H1 (cell line): ENCODE data around the gene OSCAR. TPM values are rescaled to one million over a fixed set of nuclear protein-coding genes. Genes with fewer than 3 reads are reported as not detected.
A peak's percentile ranks its signal among the peaks of the same experiment; 100 is the strongest.

ENCODE experiments used
- ASH2L ChIP-seq: fragments of 200-600, 300-600 bp; sonication (generic); IDR thresholded peaks from one replicate; pipeline ENCODE4 v1.7.1; 2017; ENCODE audit warnings: low read length
- BCL11A ChIP-seq, 2 experiments: IDR thresholded peaks; one replicate each; pipeline ENCODE4 v1.6.1; 2011; ENCODE audit warnings: low read depth in 2 of 2, low read length in 2 of 2, mild to moderate bottlenecking in 2 of 2
- CEBPB ChIP-seq: IDR thresholded peaks from 2 replicates; pipeline ENCODE4 v1.6.1; 2012; ENCODE audit warnings: low read depth, low read length
- EP300 ChIP-seq, 2 experiments: IDR thresholded peaks; 1 replicate in 1 of 2; 2 replicates in 1 of 2; pipeline ENCODE4 v1.6.1; 2011 to 2012; ENCODE audit warnings: low read depth in 2 of 2, low read length in 2 of 2, mild to moderate bottlenecking in 2 of 2, borderline replicate concordance in 1 of 2, inconsistent platforms in 1 of 2, moderate library complexity in 1 of 2
- KDM1A ChIP-seq: fragments of 200-600, 300-600 bp; sonication (generic); IDR thresholded peaks from 2 replicates; pipeline ENCODE4 v1.7.1; 2016; ENCODE audit warnings: mild to moderate bottlenecking, low read length, borderline replicate concordance
- SAP30 ChIP-seq: fragments of 300-600 bp; sonication (generic); IDR thresholded peaks from 2 replicates; pipeline ENCODE4 v1.7.1; 2012; ENCODE audit warnings: low read length, moderate library complexity, mild to moderate bottlenecking, inconsistent platforms; ENCODE audit not compliant: insufficient read depth, insufficient replicate concordance
- SUZ12 ChIP-seq: fragments of 200-600 bp; sonication (generic); IDR thresholded peaks from 2 replicates; pipeline ENCODE4 v1.6.1; 2012; ENCODE audit warnings: mild to moderate bottlenecking, inconsistent platforms, low read length, moderate library complexity, mixed read lengths
- ZNF274 ChIP-seq: IDR thresholded peaks from 2 replicates; pipeline ENCODE4 v1.7.0; 2012; ENCODE audit warnings: low read length, borderline replicate concordance; ENCODE audit errors: extremely low read depth
- polyA plus RNA-seq, 7 experiments: library from polyadenylated mRNA; depleted of rRNA in 3 of 7; stranded (reverse) in 5 of 7; unstranded in 2 of 7; fragments of >200 nt in 5 of 7; fragments of 200-250 nt in 2 of 7; gene quantifications; 1 replicate in 5 of 7; 2 replicates in 1 of 7; 4 replicates in 1 of 7; pipeline versions ENCODE4 v1.2.1 to v1.2.3, GENCODE V29; 2011 to 2013; ENCODE audit warnings: missing spikeins in 2 of 7, mixed read lengths in 2 of 7
- total RNA-seq: library from RNA; stranded (reverse); fragmentation: NEBNext Ultra II Directional; extraction: Animal tissue kit (Norgen Biotek cat#: 25700); gene quantifications from 2 replicates; pipeline ENCODE4 v1.2.1, GENCODE V29; 2021
- TF ChIP-seq, protein P1 (sequence below): fragments of 300-600 bp; sonication (generic); IDR thresholded peaks from 2 replicates; pipeline ENCODE4 v1.7.1; 2012; ENCODE audit warnings: low read length, moderate library complexity, mild to moderate bottlenecking, inconsistent platforms; ENCODE audit not compliant: insufficient replicate concordance
- TF ChIP-seq, protein P2 (sequence below): IDR thresholded peaks from 2 replicates; pipeline ENCODE4 v1.6.1; 2012; ENCODE audit warnings: inconsistent platforms

OSCAR gene
- total and polyA plus RNA-seq, 2 of the 8 experiments (the other 6 are each of a cell fraction or from before 2014, with no cell fraction given), result 1.1 TPM

DNA sequence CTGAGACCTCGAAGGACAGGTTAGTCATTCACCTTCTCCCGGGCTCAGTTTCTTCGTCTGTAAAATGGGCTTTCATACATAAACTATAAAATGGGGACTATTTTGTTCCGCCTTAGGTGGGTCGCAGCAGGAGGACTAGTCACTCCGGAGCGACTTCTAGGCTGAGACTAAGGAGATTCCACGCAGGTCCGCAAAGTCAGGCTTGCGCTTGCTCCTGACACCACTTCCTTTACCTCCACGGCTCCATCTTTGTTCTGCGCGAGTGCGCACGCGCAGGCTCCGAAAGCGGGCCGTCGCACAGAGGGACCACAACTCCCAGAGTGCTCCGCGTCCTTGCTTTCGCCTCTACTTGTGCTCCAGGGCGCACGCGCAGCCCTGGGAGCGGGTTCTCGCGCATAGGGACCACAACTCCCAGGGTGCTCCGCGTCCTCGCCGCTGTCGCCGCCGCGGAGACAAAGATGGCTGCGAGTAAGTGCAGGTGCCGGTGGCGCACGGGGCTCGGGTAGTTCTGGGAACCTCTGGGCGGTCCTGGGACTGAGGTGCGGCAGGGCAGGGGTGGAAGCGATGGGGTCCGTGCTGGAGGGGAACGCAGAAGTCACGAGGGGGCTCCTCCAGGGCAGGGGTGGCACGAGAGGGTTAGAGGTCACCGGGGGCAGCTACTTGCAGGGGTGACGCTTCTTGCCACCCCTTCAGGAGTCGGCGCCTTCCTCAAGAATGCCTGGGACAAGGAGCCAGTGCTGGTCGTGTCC, 2.0 kb upstream of the OSCAR start, which contains the start of gene NDUFA3 (continued):
- TF ChIP-seq, protein P1, sequence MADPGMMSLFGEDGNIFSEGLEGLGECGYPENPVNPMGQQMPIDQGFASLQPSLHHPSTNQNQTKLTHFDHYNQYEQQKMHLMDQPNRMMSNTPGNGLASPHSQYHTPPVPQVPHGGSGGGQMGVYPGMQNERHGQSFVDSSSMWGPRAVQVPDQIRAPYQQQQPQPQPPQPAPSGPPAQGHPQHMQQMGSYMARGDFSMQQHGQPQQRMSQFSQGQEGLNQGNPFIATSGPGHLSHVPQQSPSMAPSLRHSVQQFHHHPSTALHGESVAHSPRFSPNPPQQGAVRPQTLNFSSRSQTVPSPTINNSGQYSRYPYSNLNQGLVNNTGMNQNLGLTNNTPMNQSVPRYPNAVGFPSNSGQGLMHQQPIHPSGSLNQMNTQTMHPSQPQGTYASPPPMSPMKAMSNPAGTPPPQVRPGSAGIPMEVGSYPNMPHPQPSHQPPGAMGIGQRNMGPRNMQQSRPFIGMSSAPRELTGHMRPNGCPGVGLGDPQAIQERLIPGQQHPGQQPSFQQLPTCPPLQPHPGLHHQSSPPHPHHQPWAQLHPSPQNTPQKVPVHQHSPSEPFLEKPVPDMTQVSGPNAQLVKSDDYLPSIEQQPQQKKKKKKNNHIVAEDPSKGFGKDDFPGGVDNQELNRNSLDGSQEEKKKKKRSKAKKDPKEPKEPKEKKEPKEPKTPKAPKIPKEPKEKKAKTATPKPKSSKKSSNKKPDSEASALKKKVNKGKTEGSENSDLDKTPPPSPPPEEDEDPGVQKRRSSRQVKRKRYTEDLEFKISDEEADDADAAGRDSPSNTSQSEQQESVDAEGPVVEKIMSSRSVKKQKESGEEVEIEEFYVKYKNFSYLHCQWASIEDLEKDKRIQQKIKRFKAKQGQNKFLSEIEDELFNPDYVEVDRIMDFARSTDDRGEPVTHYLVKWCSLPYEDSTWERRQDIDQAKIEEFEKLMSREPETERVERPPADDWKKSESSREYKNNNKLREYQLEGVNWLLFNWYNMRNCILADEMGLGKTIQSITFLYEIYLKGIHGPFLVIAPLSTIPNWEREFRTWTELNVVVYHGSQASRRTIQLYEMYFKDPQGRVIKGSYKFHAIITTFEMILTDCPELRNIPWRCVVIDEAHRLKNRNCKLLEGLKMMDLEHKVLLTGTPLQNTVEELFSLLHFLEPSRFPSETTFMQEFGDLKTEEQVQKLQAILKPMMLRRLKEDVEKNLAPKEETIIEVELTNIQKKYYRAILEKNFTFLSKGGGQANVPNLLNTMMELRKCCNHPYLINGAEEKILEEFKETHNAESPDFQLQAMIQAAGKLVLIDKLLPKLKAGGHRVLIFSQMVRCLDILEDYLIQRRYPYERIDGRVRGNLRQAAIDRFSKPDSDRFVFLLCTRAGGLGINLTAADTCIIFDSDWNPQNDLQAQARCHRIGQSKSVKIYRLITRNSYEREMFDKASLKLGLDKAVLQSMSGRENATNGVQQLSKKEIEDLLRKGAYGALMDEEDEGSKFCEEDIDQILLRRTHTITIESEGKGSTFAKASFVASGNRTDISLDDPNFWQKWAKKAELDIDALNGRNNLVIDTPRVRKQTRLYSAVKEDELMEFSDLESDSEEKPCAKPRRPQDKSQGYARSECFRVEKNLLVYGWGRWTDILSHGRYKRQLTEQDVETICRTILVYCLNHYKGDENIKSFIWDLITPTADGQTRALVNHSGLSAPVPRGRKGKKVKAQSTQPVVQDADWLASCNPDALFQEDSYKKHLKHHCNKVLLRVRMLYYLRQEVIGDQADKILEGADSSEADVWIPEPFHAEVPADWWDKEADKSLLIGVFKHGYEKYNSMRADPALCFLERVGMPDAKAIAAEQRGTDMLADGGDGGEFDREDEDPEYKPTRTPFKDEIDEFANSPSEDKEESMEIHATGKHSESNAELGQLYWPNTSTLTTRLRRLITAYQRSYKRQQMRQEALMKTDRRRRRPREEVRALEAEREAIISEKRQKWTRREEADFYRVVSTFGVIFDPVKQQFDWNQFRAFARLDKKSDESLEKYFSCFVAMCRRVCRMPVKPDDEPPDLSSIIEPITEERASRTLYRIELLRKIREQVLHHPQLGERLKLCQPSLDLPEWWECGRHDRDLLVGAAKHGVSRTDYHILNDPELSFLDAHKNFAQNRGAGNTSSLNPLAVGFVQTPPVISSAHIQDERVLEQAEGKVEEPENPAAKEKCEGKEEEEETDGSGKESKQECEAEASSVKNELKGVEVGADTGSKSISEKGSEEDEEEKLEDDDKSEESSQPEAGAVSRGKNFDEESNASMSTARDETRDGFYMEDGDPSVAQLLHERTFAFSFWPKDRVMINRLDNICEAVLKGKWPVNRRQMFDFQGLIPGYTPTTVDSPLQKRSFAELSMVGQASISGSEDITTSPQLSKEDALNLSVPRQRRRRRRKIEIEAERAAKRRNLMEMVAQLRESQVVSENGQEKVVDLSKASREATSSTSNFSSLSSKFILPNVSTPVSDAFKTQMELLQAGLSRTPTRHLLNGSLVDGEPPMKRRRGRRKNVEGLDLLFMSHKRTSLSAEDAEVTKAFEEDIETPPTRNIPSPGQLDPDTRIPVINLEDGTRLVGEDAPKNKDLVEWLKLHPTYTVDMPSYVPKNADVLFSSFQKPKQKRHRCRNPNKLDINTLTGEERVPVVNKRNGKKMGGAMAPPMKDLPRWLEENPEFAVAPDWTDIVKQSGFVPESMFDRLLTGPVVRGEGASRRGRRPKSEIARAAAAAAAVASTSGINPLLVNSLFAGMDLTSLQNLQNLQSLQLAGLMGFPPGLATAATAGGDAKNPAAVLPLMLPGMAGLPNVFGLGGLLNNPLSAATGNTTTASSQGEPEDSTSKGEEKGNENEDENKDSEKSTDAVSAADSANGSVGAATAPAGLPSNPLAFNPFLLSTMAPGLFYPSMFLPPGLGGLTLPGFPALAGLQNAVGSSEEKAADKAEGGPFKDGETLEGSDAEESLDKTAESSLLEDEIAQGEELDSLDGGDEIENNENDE, result no peak
- TF ChIP-seq SAP30, result no peak
- no peak for TF ChIP-seq ZNF274
- peak; percentile 100 for TF ChIP-seq KDM1A
- TF ChIP-seq ASH2L, result peak; percentile 48
- no peak for TF ChIP-seq CEBPB
- TF ChIP-seq EP300 (IDR thresholded peaks at IDR 0.05; ENCODE audit: borderline replicate concordance in 1 of 2, low read depth in 2 of 2, low read length in 2 of 2), result no peak
- no peak for TF ChIP-seq SUZ12
- TF ChIP-seq BCL11A (IDR thresholded peaks at IDR 0.05; ENCODE audit: low read depth in 2 of 2, low read length in 2 of 2), result no peak
- TF ChIP-seq, protein P2, sequence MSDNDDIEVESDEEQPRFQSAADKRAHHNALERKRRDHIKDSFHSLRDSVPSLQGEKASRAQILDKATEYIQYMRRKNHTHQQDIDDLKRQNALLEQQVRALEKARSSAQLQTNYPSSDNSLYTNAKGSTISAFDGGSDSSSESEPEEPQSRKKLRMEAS, result peak; percentile 55; the same call in 1 of the 2 replicates
